ENCODE data around the gene GLIPR2. TPM values are rescaled to one million over a fixed set of nuclear protein-coding genes. Genes with fewer than 3 reads are reported as not detected.

GLIPR2 gene
- total RNA-seq, 2 donors from 2014 or later: 11.2 to 11.6 TPM

GRCh38 chr9:36142510-36143244 is 6.1 kb downstream of the GLIPR2 start:
- Histone ChIP-seq H3K4me1 (peaks cover 0 to 59% of the 10 kb centered on the region in 2 donors), H3K27ac (peak overlapping the region; percentile 65 to 67), H3K36me3 (no peaks in the 10 kb centered on the region), H3K4me3 (peak overlapping the region in 1 of 2 donors; percentile 10), H3K9me3 (no peaks in the 10 kb centered on the region), H3K27me3 (no peaks in the 10 kb centered on the region)
- no peak for TF ChIP-seq CTCF (IDR thresholded peaks at IDR 0.05)
- no peak for DNase-seq (ENCODE audit: low spot score)

- peaks cover 0 to 59% of the 10 kb centered on the region in 2 donors for H3K4me1 ChIP-seq
- peak overlapping the region in 1 of 2 donors; percentile 10 for H3K4me3 ChIP-seq
- peak overlapping the region; percentile 65 to 67 for H3K27ac ChIP-seq
Measured at GRCh38 chr9:36143245-36143641, 6.7 kb downstream of the GLIPR2 start.

GRCh38 chr9:36144309-36145232 is 8.0 kb downstream of the GLIPR2 start:
- no peaks in the 10 kb centered on the region for H3K36me3 ChIP-seq
- H3K4me1 ChIP-seq: peaks cover 0 to 64% of the 10 kb centered on the region in 2 donors
- H3K27ac ChIP-seq: no peak overlapping the region
- no peak overlapping the region for H3K4me3 ChIP-seq
- no peaks in the 10 kb centered on the region for H3K27me3 ChIP-seq
- H3K9me3 ChIP-seq: no peaks in the 10 kb centered on the region
- no peak for TF ChIP-seq CTCF (IDR thresholded peaks at IDR 0.05)
- DNase-seq (ENCODE audit: low spot score): no peak

More at GRCh38 chr9:36143245-36143641, 6.7 kb downstream of the GLIPR2 start:
- Histone ChIP-seq H3K9me3 (no peaks in the 10 kb centered on the region), H3K27me3 (no peaks in the 10 kb centered on the region), H3K36me3 (no peaks in the 10 kb centered on the region)
- DNase-seq (ENCODE audit: low spot score): no peak
- no peak for TF ChIP-seq CTCF (IDR thresholded peaks at IDR 0.05)

GRCh38 chr9:36145970-36146369 is 9.4 kb downstream of the GLIPR2 start:
- no peak for DNase-seq (ENCODE audit: low spot score)
- no peak for TF ChIP-seq CTCF (IDR thresholded peaks at IDR 0.05)
- Histone ChIP-seq H3K4me1 (peaks cover 0 to 54% of the 10 kb centered on the region in 2 donors), H3K36me3 (no peaks in the 10 kb centered on the region), H3K4me3 (no peak overlapping the region), H3K27ac (no peak overlapping the region), H3K9me3 (no peaks in the 10 kb centered on the region), H3K27me3 (no peaks in the 10 kb centered on the region)

GRCh38 chr9:36146651-36147050 is 10.1 kb downstream of the GLIPR2 start:
- peaks cover 0 to 54% of the 10 kb centered on the region in 2 donors for H3K4me1 ChIP-seq
- TF ChIP-seq CTCF (IDR thresholded peaks at IDR 0.05): no peak
- H3K27me3 ChIP-seq: no peaks in the 10 kb centered on the region
- H3K36me3 ChIP-seq: no peaks in the 10 kb centered on the region
- H3K27ac ChIP-seq: no peak overlapping the region
- DNase-seq (ENCODE audit: low spot score): no peak
- no peaks in the 10 kb centered on the region for H3K9me3 ChIP-seq
- H3K4me3 ChIP-seq: no peak overlapping the region
